HepG2 (cell line): ENCODE measurements around the gene TOP1. TPM values are rescaled to one million over a fixed set of nuclear protein-coding genes. Genes with fewer than 3 reads are reported as not detected.

Experiments
- ASH2L ChIP-seq: fragments of 300-600, 200-600 bp; sonication (generic); IDR thresholded peaks from 2 replicates; pipeline ENCODE4 v1.7.0; 2017; ENCODE audit warnings: low read depth, mild to moderate bottlenecking, moderate library complexity, mixed read lengths, low read length; ENCODE audit not compliant: insufficient read length
- ATF7-NPFF ChIP-seq: sonication (generic); formaldehyde crosslinking; IDR thresholded peaks from 2 replicates; pipeline ENCODE4 v1.8.1; 2023; ENCODE audit warnings: mild to moderate bottlenecking, low read depth, missing genetic modification reagents, moderate library complexity
- ELF1 ChIP-seq: sonication (generic); formaldehyde crosslinking; IDR thresholded peaks from 2 replicates; pipeline ENCODE4 v1.4.0; 2020; ENCODE audit warnings: missing genetic modification reagents
- KLF16 ChIP-seq, 2 experiments: sonication (generic) in 1 of 2; formaldehyde crosslinking in 1 of 2; IDR thresholded peaks; 2 replicates each; pipeline versions ENCODE4 v1.6.1 to v1.8.0; 2016 to 2023; ENCODE audit warnings: missing genetic modification reagents in 2 of 2, missing compliant biosample characterization in 1 of 2
- MAX ChIP-seq: IDR thresholded peaks from 2 replicates; pipeline ENCODE4 v1.6.1; 2012; ENCODE audit warnings: inconsistent platforms
- MEIS1 ChIP-seq: sonication (generic); formaldehyde crosslinking; IDR thresholded peaks from 2 replicates; pipeline ENCODE4 v1.9.0; 2021; ENCODE audit warnings: mild to moderate bottlenecking, missing genetic modification reagents, moderate library complexity, borderline replicate concordance
- MYC ChIP-seq: sonication (generic); formaldehyde crosslinking; IDR thresholded peaks from 2 replicates; pipeline ENCODE4 v1.9.0; 2021; ENCODE audit warnings: missing genetic modification reagents, borderline replicate concordance
- PATZ1 ChIP-seq: sonication (generic); formaldehyde crosslinking; IDR thresholded peaks from 2 replicates; pipeline ENCODE4 v1.4.0; 2020; ENCODE audit warnings: missing genetic modification reagents
- RARA ChIP-seq: IDR thresholded peaks from 2 replicates; pipeline ENCODE4 v1.6.1; 2016; ENCODE audit warnings: missing genetic modification reagents, missing compliant biosample characterization
- TAF15 ChIP-seq: fragments of 200-400 bp; formaldehyde crosslinking; IDR thresholded peaks from one replicate; pipeline ENCODE4 v1.6.1; 2018; ENCODE audit warnings: mild to moderate bottlenecking, low read depth, low read length; ENCODE audit not compliant: poor library complexity, severe bottlenecking
- WIZ ChIP-seq: sonication (generic); formaldehyde crosslinking; IDR thresholded peaks from 2 replicates; pipeline ENCODE4 v1.5.1; 2020; ENCODE audit warnings: mild to moderate bottlenecking, missing genetic modification reagents
- XRCC5 ChIP-seq: fragments of 200-400 bp; formaldehyde crosslinking; optimal IDR thresholded peaks from 2 replicates; pipeline ENCODE3; 2017; ENCODE audit warnings: mild to moderate bottlenecking, low read length
- ZKSCAN1 ChIP-seq: fragments of 150-350 bp; IDR thresholded peaks from 2 replicates; pipeline ENCODE4 v1.6.1; 2014; ENCODE audit warnings: low read length
- ZNF318 ChIP-seq: sonication (generic); formaldehyde crosslinking; IDR thresholded peaks from 2 replicates; pipeline ENCODE4 v1.4.0; 2020; ENCODE audit warnings: mild to moderate bottlenecking, missing genetic modification reagents
- ZNF580 ChIP-seq: IDR thresholded peaks from 2 replicates; pipeline ENCODE4 v1.6.1; 2016; ENCODE audit warnings: low read depth, borderline replicate concordance
- ZNF598 ChIP-seq: sonication (generic); formaldehyde crosslinking; IDR thresholded peaks from 2 replicates; pipeline ENCODE4 v1.5.1; 2020; ENCODE audit warnings: mild to moderate bottlenecking, missing genetic modification reagents, borderline replicate concordance
- ZNF605 ChIP-seq: sonication (generic); formaldehyde crosslinking; IDR thresholded peaks from 2 replicates; pipeline ENCODE4 v1.8.0; 2022; ENCODE audit warnings: mild to moderate bottlenecking, missing genetic modification reagents
- ZSCAN29 ChIP-seq: sonication (generic); formaldehyde crosslinking; conservative IDR thresholded peaks from 2 replicates; pipeline ENCODE4 v1.4.0; 2020; ENCODE audit warnings: mild to moderate bottlenecking, missing genetic modification reagents
- polyA plus RNA-seq, 8 experiments: library from polyadenylated mRNA; depleted of rRNA in 3 of 8; stranded (reverse) in 7 of 8; unstranded in 1 of 8; fragments of >200 nt; fragmentation: Illumina TruSeq in 4 of 8; extraction: Trizol in 4 of 8; gene quantifications; 2 replicates each; pipeline versions ENCODE4 v1.2.1 to v1.2.3, GENCODE V29; 2011 to 2016; ENCODE audit warnings: low read depth in 4 of 8, missing spikeins in 1 of 8, mixed read lengths in 1 of 8; ENCODE audit not compliant: insufficient read depth in 1 of 8
- total RNA-seq, 5 experiments: library from RNA; depleted of rRNA; stranded (reverse); fragments of >200 nt; fragmentation: Illumina TruSeq; extraction: Trizol; gene quantifications; 2 replicates each; pipeline ENCODE4 v1.2.3, GENCODE V29; 2016; ENCODE audit warnings: low read depth in 1 of 5

TOP1 gene
- total and polyA plus RNA-seq, 2 of the 13 experiments (the other 11 are each of a cell fraction or from before 2014, with no cell fraction given): 10.2 to 19.4 TPM

GRCh38 chr20:41135187-41135887 is 106.7 kb downstream of the TOP1 start (continued):
- TF ChIP-seq ZNF580 (CRISPR knock-in tag): peak; percentile 95; the same call in 1 of the 2 replicates
- peak; percentile 48 for TF ChIP-seq ZKSCAN1
- peak; percentile 57 for TF ChIP-seq ZSCAN29 (CRISPR knock-in tag)
- peak; percentile 68; the same call in 1 of the 2 replicates for TF ChIP-seq MEIS1 (CRISPR knock-in tag)
- peak; percentile 47 for TF ChIP-seq ASH2L
- 0 out of 2 replicates have a peak, but pooled peaks have one; percentile 54 for TF ChIP-seq ATF7-NPFF (CRISPR knock-in tag)
- peak; percentile 34 for TF ChIP-seq RARA (CRISPR knock-in tag)
- TF ChIP-seq XRCC5: peak; percentile 96
- TF ChIP-seq ELF1 (CRISPR knock-in tag): peak; percentile 32; the same call in 1 of the 2 replicates
- peak; percentile 55; the same call in 1 of the 2 replicates for TF ChIP-seq MAX
- TF ChIP-seq PATZ1 (CRISPR knock-in tag): peak; percentile 35; the same call in 1 of the 2 replicates
- TF ChIP-seq ZNF605: 0 out of 2 replicates have a peak, but pooled peaks have one; percentile 65
- TF ChIP-seq WIZ (CRISPR knock-in tag): peak; percentile 64; the same call in 1 of the 2 replicates
- TF ChIP-seq KLF16 (CRISPR knock-in tag; IDR thresholded peaks at IDR 0.05): peak in 1 of 2 experiments; percentile 66; a peak in 1 of 4 replicates
- TF ChIP-seq TAF15: no peak
- peak; percentile 67; the same call in 1 of the 2 replicates for TF ChIP-seq MYC
- TF ChIP-seq ZNF598 (CRISPR knock-in tag): peak; percentile 94; the same call in 1 of the 2 replicates
- 0 out of 2 replicates have a peak, but pooled peaks have one; percentile 27 for TF ChIP-seq ZNF318 (CRISPR knock-in tag)
